CD4-positive, alpha-beta T cell (primary cell): ENCODE measurements around the gene RAMP3. TPM values are rescaled to one million over a fixed set of nuclear protein-coding genes. Genes with fewer than 3 reads are reported as not detected.

Experiments
- ATAC-seq: fragments of 200-7000 bp; cut with Tn5 transposase; one replicate; pipeline ENCODE4 v1.10.0; 2022; ENCODE audit warnings: mild to moderate bottlenecking; ENCODE audit not compliant: poor library complexity
- CTCF ChIA-PET: fragments of 350-600 bp; sonication (Branson Sonifier 250); formaldehyde crosslinking; loops from one replicate; lab custom pipeline; 2021; ENCODE audit warnings: antibody characterized with exemption, inconsistent platforms; lab: Charles Lee
- POLR2A ChIA-PET: fragments of 350-600 bp; sonication (Branson Sonifier 250); formaldehyde crosslinking; loops from one replicate; lab custom pipeline; 2021; ENCODE audit warnings: antibody characterized with exemption, inconsistent platforms; lab: Charles Lee
- DNase-seq, 14 experiments: peaks; one replicate each; pipeline ENCODE4 v3.0.0-alpha.2; 2013 to 2020; ENCODE audit warnings: mixed read lengths in 2 of 14
- H3K27ac ChIP-seq, 2 donors: one replicate each; pipeline versions ENCODE4 v1.5.1 to v1.7.0; 2013; ENCODE audit warnings: low read length in 2 of 2, low read depth in 1 of 2, mild to moderate bottlenecking in 1 of 2
- H3K27me3 ChIP-seq, 2 experiments: 1 replicate in 1 of 2; 2 replicates in 1 of 2; pipeline versions ENCODE4 v1.6.1 to v1.7.0; 2013; ENCODE audit warnings: low read length in 2 of 2, control low read depth in 1 of 2, mild to moderate bottlenecking in 1 of 2, moderate library complexity in 1 of 2; ENCODE audit not compliant: insufficient read depth in 2 of 2, control insufficient read depth in 1 of 2
- H3K36me3 ChIP-seq: one replicate; pipeline ENCODE4 v1.6.1; 2013; ENCODE audit warnings: low read length, control low read depth; ENCODE audit not compliant: insufficient read depth
- H3K4me1 ChIP-seq: one replicate; pipeline ENCODE4 v1.6.1; 2013; ENCODE audit warnings: low read length, control low read depth; ENCODE audit not compliant: insufficient read depth
- H3K4me3 ChIP-seq: one replicate; pipeline ENCODE4 v1.5.1; 2013; ENCODE audit warnings: mild to moderate bottlenecking, low read length, moderate library complexity
- H3K9me3 ChIP-seq, 2 experiments: 1 replicate in 1 of 2; 2 replicates in 1 of 2; pipeline versions ENCODE4 v1.6.1 to v1.7.0; 2013; ENCODE audit warnings: low read length in 2 of 2, mild to moderate bottlenecking in 2 of 2, control low read depth in 1 of 2, moderate library complexity in 1 of 2; ENCODE audit not compliant: control insufficient read depth in 1 of 2, insufficient read depth in 1 of 2
- H3K27ac Mint-ChIP-seq: one replicate; pipeline ENCODE4 v1.8.0; 2020; ENCODE audit warnings: mixed read lengths
- H3K27me3 Mint-ChIP-seq: one replicate; pipeline ENCODE4 v1.8.0; 2021; ENCODE audit warnings: mixed read lengths
- H3K36me3 Mint-ChIP-seq: one replicate; pipeline ENCODE4 v1.8.0; 2021; ENCODE audit warnings: low read depth, mixed read lengths
- H3K4me1 Mint-ChIP-seq: one replicate; pipeline ENCODE4 v1.8.0; 2021; ENCODE audit warnings: low read depth, mixed read lengths
- H3K4me3 Mint-ChIP-seq: one replicate; pipeline ENCODE4 v1.8.0; 2020; ENCODE audit warnings: mild to moderate bottlenecking, mixed read lengths
- H3K9me3 Mint-ChIP-seq: one replicate; pipeline ENCODE4 v1.8.0; 2020; ENCODE audit warnings: mixed read lengths
- intact Hi-C, 2 experiments: fragments of 100-400 bp; cut with DNase I in 1 of 2; cut with micrococcal nuclease in 1 of 2; formaldehyde crosslinking; loops; one replicate each; pipeline versions ENCODE4 v1.15.1 to v1.9.0; 2023 to 2025; cut with DNase I, micrococcal nuclease
- total RNA-seq, 174 experiments: library from RNA in 2 of 174; stranded (reverse) in 2 of 174; gene quantifications; one replicate each; pipeline ENCODE4 v1.2.3 and lab custom pipeline; 2021 to 2026
- TF ChIP-seq, protein P1 (sequence below): fragments of 200-600 bp; IDR thresholded peaks from one replicate; pipeline ENCODE4 v1.8.0; 2022; ENCODE audit warnings: antibody characterized with exemption, mild to moderate bottlenecking

RAMP3 gene
- total RNA-seq, 2 experiments from 2014 or later, result not detected

DNA sequence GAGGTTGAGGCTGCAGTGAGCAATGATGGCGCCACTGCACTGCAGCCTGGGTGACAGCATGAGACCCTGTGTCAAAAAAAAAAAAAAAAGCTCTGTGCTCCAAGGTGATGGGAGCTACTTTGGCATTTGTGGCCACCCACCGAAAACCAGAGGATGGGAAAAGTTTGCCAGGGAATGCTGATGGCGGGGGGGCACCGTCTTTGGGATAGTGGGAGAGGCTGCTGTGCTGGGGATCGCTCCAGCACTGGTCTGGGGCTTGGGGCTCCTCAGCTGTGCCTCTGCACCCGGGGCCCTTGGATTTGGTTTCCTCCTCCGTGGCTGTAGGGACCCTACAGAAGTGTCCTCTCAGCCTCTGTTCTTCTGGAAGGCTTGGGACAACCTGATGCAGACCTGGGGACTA is 11.7 kb upstream of the RAMP3 start:
- H3K4me1 Mint-ChIP-seq, result no peaks in the 10 kb centered on the region
- CTCF ChIA-PET, result no interaction called here
- intact Hi-C loops, result no loop called here
- POLR2A ChIA-PET, result no interaction called here
- no peaks in the 10 kb centered on the region for H3K36me3 ChIP-seq
- H3K4me3 Mint-ChIP-seq, result no peak overlapping the region
- TF ChIP-seq, protein P1, sequence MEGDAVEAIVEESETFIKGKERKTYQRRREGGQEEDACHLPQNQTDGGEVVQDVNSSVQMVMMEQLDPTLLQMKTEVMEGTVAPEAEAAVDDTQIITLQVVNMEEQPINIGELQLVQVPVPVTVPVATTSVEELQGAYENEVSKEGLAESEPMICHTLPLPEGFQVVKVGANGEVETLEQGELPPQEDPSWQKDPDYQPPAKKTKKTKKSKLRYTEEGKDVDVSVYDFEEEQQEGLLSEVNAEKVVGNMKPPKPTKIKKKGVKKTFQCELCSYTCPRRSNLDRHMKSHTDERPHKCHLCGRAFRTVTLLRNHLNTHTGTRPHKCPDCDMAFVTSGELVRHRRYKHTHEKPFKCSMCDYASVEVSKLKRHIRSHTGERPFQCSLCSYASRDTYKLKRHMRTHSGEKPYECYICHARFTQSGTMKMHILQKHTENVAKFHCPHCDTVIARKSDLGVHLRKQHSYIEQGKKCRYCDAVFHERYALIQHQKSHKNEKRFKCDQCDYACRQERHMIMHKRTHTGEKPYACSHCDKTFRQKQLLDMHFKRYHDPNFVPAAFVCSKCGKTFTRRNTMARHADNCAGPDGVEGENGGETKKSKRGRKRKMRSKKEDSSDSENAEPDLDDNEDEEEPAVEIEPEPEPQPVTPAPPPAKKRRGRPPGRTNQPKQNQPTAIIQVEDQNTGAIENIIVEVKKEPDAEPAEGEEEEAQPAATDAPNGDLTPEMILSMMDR, result no peak
- H3K27ac ChIP-seq, result no peak overlapping the region
- peaks cover 18% of the 10 kb centered on the region for H3K27me3 Mint-ChIP-seq
- no peaks in the 10 kb centered on the region for H3K36me3 Mint-ChIP-seq
- DNase-seq, result no peak
- no peak overlapping the region for H3K27ac Mint-ChIP-seq
- no peaks in the 10 kb centered on the region for H3K4me1 ChIP-seq
- peaks cover 0 to 5% of the 10 kb centered on the region in 2 experiments for H3K27me3 ChIP-seq
- H3K9me3 ChIP-seq, result peaks cover 0 to 4% of the 10 kb centered on the region in 2 experiments
- ATAC-seq, result no peak
- no peaks in the 10 kb centered on the region for H3K9me3 Mint-ChIP-seq
- H3K4me3 ChIP-seq, result no peak overlapping the region

DNA sequence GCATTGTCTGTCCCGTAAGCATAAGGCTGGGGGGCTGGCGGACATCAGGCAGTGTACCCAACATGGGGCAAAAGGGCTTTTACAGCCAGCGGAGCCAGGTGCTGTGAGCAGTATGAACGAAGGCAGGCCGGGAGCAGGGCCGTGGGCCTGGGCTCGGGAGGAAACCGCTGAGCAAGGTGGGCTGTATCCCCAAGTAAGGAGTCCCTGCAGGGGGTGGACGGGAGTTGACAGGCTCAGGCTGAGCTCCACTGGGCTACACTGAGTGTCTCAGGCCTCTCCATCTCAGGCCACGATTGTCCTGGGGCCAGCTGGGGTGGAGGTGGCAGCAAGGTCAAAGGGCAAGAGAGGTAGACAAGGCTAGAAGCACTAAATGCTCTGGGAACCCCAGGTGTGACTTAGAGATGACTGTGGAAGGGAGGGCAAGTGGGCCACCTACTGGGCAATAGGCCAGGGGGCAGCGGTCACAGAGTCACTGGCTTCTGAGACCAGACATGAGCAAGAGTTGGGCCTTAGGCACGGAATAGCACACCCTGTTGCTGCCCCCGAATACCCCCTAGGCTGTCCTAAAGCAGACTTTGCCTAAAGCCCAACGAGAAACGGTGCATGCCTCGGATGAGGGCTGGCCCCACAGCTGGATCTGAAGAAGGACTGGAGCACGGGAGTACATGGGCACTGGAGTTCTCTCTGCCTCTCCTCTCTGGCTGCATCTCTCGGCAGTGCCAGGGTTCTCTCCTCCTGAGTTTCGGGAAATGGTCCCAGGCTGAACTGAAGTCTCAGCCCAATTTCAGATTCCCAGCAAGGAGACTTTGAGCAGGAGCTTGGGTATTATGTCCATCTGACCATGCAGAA is 10.8 kb upstream of the RAMP3 start:
- intact Hi-C loops, result no loop called here
- no peaks in the 10 kb centered on the region for H3K9me3 Mint-ChIP-seq
- Histone ChIP-seq H3K36me3 (no peaks in the 10 kb centered on the region), H3K4me3 (no peak overlapping the region), H3K27me3 (peaks cover 0 to 7% of the 10 kb centered on the region in 2 experiments), H3K27ac (no peak overlapping the region), H3K4me1 (no peaks in the 10 kb centered on the region), H3K9me3 (peaks cover 0 to 4% of the 10 kb centered on the region in 2 experiments)
- ChIA-PET CTCF (no interaction called here), POLR2A (no interaction called here)
- H3K36me3 Mint-ChIP-seq, result no peaks in the 10 kb centered on the region
- TF ChIP-seq, protein P1, result no peak
- no peak for ATAC-seq
- H3K27me3 Mint-ChIP-seq, result peaks cover 18% of the 10 kb centered on the region
- no peak for DNase-seq
- H3K4me3 Mint-ChIP-seq, result no peak overlapping the region
- H3K4me1 Mint-ChIP-seq, result no peaks in the 10 kb centered on the region
- no peak overlapping the region for H3K27ac Mint-ChIP-seq

DNA sequence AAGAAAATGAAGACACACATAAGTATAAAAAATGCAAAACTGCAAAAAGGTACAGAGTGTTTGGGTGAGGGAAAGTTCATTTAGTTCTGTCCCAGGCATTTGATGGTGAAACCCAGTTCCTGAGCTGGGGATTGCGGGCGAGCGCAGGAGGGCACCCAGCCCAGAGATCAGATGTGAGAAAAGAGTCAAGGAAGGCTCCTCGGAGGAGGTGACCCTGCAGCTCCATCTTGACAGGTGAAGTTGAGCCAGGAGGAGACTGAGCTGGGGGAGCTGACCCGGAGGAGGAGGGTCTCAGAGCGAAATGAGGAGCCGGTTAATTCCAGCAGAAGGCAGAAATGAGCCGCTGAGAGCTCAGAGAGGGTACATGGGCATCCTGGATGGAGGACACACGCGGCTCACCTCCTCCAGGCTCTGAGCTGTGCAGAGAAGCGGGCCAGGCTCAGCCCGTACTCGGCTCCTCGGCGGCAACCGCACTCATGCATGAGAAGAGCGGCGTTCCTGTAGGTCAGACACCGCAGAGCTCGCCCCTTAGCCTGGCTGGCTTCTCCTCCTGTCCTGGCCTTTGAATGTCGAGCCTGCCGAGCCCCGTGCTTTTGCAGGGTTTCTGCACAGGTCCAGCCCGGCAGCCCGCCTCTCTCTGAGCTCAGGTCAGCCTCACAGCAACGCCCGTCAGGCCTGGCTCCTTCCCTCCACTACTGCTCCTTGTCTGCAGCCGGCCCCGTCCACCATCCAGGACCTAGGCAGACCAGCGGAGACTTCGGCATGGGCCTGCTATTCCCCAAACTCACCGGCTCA is 9.5 kb upstream of the RAMP3 start:
- Histone ChIP-seq H3K27me3 (peaks cover 0 to 7% of the 10 kb centered on the region in 2 experiments), H3K4me1 (no peaks in the 10 kb centered on the region), H3K27ac (no peak overlapping the region), H3K4me3 (no peak overlapping the region), H3K36me3 (no peaks in the 10 kb centered on the region), H3K9me3 (peaks cover 0 to 4% of the 10 kb centered on the region in 2 experiments)
- TF ChIP-seq, protein P1, result no peak
- ChIA-PET CTCF (no interaction called here), POLR2A (no interaction called here)
- Mint-ChIP-seq H3K4me1 (no peaks in the 10 kb centered on the region), H3K27me3 (peaks cover 18% of the 10 kb centered on the region), H3K27ac (no peak overlapping the region), H3K4me3 (no peak overlapping the region), H3K9me3 (no peaks in the 10 kb centered on the region), H3K36me3 (no peaks in the 10 kb centered on the region)
- DNase-seq (no peak), ATAC-seq (no peak)
- intact Hi-C loops, result no loop called here
